GM19452 (cell line): Measurements from ENCODE around the gene TRPM3.

ENCODE experiments used
- ATAC-seq: cut with Tn5 transposase; IDR thresholded peaks from one replicate; pipeline ENCODE4 v1.9.1; 2021; ENCODE audit not compliant: unreplicated experiment

TRPM3 gene

DNA sequence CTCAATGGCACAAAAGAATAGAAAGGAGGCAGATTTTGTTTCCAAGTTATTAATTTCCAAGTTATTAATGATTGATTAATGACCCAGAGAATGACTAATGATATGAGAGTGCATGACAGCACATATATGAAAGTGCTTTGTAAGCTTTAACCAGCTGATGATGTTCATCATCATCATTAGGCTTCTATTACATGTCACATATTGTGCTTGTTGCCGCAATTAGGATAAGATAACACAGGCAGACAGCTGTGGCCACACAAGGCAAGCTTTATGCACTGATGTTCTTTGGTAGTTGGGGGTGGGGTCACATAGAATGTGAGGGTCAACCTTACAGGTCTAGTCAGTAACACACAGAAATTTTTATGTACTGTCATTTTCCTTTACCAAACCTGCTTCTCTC lies 219.7 kb downstream of the TRPM3 start:
- ATAC-seq = no peak

DNA sequence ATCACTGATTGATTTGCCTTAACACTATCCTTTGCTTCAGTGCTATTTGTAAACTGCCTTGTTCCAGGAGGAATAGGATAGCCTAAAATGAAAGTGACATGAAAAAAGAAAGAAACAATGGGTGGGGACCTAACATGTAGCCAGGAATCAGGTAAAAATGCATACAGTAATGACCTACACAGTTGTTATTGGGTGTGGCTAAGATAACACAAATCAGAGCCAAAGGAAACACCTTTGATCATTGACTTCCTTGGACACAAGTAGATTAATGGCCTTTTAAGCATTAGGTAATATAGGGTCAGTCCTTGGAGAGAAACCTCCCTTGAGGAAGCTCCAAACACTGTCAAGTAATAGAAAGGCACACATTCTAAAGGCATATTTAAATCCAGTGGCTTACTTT lies 220.4 kb downstream of the TRPM3 start:
- ATAC-seq = no peak

DNA sequence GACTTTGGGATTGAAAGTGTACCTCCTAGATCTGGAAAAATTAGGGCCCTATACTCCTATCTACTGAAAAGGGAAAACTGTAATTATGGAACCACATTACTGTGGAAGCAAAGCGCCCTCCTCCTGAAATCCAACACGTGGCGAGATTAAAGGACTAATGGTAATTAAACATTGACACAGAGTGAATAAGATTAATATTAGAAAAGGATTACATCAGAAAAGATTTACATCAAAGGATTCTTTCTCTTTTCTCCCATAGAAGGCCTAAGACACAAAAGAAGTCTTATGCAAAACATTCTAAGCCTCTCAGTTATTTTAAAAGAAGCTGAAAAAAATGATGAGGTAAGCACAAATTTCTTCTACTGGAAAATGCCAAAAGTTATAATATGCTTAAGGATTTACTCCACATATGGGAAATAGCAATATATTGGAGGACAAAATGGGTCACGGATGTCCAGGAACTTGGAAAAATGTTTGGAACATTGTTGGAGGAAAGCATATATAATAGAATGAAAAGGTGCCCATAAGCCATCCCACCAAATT lies 227.8 kb downstream of the TRPM3 start:
- ATAC-seq = no peak

DNA sequence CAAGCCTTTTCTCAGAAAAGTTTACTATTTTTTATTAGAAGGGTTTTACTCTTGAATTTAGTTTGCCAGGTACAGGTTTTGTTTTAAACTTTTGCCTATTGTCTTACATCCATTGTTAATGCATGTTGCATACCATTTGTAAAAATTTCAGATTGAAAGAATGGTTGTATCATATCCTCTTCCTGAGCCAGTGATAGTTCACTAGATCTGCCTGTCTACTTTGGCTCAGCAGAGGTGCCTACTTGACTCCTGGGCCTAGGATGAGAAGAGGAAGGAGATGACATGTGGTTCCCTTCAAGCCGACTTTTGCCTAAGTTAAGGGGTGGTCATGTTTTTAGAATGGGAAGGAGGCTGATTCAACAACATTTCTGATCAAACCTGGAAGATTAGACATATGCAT lies 232.9 kb downstream of the TRPM3 start:
- no peak for ATAC-seq

DNA sequence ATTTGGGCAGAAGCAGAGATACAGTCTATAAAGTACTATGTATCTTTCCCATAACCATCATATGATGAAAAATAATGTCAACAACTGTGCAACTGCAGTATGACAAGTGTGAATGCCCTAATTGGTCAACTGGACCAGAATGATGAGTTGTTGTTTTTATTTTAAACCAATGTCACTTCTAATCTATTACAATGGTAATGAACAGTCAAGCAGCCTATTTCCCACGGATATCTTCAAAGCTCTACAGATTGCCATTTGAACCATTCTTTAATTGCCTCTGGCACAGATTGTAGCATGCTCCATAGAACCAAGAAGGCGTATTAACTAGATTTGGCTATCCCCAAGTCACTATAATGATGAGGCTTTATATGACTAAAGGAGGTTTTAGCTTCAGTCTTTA lies 233.6 kb downstream of the TRPM3 start:
- no peak for ATAC-seq

DNA sequence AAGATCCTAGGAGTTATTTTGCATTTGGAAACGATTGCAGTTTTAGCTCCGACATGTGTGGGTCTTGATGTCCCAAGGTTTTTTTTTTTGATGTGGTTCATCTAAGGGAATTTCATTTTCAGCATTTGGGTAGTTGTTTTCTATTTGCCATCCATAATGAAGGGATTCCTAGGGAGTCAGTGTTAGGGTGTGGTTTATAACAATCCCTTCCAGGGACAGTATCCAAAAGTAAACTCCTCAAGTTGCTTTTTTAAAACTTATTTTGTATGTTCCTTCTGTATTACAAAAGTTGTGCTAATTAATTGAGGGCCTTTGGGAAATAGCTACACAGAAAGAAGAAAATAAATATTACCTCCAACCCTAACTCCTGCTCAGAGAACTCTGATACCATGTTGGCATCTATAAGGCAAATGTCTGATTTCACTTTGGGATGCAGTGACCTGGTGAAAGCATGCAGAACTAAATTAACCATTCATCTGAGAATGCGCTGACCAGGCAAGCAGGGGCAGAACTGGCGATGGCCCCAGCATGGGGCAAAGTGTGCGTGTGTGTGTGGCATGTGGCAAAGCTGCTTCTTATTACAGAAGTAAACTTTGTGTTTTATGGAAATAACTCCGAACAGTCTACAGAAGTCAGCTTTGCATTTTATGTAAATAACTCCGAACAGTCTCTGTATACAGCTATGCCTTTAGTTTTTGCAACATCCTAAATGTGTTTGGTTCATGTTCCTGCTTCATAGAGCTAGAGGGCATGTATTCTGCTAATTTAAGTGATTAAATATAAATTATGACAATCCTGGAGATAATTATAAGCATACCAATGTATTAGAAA lies 237.2 kb downstream of the TRPM3 start:
- no peak for ATAC-seq

DNA sequence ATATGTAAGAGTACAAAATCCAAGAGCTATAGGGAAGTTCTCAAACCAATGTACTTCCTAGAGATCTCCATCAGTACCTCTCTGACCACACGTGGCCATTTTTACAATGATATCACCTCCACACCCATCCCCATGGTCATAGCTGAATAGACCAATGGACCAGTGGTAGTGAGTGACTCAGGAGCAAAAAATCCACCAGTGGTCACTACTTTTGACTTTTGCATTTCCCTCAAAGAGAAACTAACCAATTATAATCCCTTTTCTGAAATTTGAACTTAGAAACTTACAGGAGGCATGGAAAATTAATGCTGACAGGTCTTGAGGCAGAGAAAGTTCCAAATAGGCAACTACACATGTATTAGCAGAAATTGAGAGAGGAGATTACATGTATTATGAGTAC lies 238.4 kb downstream of the TRPM3 start:
- no peak for ATAC-seq

DNA sequence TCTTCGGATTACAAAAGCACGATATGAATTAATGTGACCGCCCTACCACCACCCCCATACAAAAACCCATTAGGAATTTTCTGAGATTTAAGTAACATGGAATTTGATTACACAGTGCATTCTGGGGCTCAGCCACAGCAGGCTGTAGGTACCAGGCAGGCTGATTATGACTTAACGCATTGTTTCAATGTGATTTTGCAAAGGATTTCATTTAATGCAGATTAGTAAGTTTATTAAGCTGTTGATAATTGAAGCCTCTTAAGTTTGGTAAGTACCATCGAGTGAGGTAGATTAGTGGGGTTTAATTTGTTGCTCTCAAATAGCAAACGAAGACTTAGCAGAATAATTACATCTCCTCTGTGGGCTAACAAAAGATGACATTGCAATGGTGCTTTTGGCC lies 240.1 kb downstream of the TRPM3 start:
- ATAC-seq = no peak

DNA sequence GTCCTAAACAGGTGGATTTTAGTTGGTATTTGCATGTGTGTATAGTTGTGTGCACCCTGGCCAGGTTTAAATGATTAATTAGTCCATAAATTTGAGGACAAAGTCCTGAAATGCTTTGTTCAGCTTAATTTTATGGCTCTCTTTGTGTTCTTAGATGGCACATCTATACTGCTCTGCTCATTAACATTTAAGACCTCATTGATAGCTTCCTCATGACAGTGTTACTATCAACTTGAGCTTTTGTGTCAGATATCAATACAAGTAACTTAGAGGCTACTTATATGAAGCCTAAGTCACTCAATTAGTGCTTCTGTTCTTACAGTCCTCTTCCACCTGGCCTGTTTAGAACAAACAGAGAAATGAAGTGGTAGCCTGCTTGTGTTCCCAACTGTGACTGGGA lies 240.9 kb downstream of the TRPM3 start:
- ATAC-seq = no peak

DNA sequence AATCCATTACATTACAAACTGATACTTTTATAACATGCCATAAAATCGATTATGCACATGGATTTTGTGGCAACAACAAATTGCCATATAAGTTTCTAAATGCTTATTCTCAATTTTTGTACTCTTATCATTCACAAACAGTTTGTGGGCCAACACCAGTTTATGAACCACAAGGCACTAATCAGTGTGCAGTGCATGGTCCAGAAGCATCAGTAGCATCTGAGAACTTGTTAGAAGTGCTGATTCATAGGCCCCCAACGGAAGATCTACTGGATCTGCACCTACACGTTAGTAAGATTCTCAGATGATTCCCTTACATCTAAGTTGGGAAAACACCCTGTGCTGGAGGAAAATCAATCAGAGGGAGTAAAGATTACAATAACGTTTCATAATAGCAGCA lies 242.8 kb downstream of the TRPM3 start:
- no peak for ATAC-seq

DNA sequence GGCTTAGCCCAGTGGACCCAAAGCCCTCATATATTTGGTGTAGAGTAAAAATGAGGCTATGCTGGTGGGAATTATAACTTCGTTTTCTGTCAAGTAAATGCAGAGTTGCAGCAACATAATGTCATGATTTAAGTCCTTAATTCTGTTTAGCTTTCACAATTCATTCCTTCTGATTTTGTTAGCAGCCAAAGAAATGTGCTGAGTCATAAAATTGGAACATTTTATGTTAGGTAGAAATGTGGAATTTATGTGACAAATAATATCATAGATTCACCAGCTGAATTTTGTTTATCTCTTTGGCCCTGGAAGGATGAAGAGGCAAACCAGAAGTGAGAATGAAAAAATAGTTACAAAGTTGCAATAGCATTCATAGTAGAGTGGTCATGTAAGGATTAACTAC lies 247.0 kb downstream of the TRPM3 start:
- ATAC-seq = no peak

DNA sequence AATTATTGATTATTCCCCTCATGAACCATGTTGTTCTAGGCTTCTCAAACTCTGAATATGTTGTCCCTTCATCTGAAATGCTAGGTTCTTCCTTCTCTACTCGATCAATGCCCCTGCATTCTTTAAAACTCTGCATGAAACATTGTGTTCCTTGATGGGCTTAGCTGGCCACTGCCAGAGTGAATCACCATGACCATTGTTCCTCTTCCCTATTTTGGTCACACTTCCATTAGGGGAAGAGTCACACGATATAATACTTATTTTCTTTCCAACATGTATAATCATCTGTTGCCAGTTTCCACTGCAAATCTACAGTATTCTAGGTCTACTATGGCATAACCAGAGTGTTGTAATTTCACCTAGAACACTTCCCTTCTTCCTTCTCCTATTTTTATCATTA lies 247.9 kb downstream of the TRPM3 start:
- ATAC-seq = no peak

DNA sequence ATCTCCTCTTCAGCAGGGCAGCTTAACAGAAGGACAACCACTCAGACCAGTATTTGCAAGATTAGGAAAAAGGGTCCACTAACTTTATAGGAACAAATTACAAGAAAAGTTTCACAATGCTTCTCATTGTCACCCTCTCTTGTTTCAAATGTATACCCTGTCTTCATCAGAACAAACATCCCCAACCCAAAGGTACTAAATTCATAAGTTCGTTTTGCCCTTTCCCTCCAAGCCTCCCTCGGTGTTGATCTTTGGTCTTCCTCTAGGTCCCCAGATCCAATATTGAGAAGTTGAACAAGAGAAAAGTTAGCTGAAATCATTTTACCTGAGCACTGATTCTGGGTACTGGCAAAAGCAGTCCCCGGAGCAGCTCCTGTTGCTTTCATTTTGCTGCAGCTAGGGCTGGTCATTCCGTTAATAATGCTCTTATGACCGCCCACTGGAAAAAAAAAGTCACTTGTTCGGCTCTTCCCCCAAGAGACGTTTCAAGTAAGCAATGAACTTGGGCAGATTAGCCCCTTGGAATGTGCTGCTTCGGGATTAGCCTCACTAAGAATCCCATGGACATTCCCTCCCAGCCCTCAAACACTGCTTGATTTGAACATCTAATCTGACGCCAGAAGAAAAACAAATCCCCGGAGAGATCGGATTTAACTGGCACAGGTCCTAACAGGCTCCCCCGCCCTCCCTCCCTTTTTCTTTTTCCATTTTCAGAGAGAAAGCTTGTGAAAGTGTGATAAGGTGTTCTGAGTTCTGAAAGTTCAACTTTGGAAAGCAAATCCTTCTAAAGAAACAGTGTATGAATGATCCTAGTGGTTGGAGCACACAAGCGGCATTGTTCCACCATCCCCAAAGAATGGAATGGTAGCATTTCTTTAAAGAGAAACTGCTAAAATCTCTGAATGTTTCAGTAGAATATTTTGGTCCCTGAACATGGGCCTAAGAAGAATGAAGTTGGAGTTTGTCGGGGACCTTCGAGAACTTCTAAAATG lies 252.5 kb downstream of the TRPM3 start:
- no peak for ATAC-seq

DNA sequence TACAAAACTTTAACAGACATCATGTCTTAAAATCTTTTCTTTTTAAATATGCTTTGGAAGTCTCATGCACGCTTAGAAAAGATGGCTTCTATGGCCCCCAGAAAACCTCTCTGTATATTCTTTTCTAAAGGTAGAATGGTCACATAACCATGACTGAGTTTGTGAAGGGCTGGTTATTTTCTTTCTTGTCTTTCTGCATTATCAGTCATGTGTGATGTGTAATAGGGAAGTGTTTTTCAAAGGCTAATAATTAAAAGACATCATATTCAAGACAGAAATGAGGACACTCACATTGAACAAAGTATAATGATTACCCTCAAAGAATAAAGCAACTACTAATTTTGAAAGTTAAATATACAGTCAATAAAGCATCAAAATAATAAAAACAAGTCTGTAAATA lies 253.4 kb downstream of the TRPM3 start:
- ATAC-seq = no peak

DNA sequence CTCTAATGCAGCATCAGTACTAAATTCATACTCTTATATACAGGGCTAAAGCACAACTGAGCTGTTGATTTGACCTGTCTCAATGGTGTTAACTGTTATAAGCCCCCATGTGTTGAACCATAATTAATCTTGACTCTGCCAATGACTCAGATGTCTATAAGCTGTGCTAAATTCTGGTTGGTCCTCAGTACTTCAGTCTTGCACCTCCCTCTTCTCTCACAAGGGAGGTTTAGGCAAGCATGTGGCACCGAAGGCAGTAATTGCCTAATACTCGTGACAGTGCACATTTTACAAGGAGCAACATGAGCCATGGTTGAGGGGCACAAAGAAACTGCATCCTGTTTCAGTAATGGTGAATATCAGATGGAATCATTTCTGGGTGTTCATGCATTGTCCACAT lies 255.9 kb downstream of the TRPM3 start:
- no peak for ATAC-seq

DNA sequence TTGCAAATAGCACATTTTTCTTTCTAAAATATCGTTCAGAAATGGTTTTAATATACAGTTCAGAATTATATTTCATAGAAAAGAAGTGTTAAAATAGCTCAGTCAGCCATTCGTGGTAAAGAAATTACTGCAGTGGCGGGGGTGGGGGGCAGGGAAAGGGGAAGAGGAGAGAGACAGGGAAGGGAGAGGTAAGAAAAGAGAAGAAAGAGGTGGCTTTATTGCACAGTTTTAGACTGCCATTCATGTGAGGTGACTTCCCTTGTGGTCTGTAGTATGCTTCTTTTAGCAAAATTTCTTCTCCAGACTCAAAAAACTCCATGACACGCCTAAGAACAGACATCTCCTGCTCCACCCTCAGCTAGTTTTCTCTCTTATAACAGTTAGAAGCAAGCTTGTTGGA lies 259.6 kb downstream of the TRPM3 start:
- ATAC-seq = no peak

DNA sequence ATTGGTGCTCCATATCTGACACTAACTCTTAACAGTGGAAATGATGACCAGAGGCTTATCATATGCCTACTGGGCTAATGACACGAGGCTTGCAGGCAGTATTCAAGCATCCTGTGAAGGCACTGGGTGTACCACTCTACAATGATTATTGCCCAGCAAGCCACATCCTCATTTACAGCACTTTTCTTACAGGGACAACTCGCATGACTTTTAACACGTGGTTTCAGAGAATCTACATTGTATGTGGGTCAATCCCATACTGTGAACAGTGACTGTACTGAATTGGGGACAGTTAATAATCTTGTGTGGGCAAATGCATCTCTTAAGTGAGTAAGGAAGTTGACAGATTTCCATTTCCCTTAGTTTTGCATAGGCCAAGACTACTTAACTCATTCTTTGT lies 260.0 kb downstream of the TRPM3 start:
- ATAC-seq = no peak

DNA sequence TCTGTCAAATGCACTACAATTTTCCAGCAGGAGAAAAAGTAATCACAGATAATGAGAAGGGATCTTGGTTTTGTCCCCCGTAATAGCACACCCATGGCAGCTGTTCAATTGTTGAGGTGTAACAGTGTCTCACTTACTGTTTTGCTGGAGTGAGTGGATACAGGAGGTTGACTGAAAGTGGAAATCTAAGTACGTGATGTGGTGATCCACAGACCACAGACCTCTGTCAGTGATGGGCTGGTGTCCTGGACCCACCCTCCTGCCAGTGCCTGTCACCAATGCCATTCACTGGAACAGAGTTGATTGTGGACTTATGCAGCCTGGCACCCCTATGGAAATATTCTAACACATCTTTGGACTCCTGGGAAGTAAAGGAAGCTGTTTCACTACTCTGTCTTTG lies 261.7 kb downstream of the TRPM3 start:
- no peak for ATAC-seq

DNA sequence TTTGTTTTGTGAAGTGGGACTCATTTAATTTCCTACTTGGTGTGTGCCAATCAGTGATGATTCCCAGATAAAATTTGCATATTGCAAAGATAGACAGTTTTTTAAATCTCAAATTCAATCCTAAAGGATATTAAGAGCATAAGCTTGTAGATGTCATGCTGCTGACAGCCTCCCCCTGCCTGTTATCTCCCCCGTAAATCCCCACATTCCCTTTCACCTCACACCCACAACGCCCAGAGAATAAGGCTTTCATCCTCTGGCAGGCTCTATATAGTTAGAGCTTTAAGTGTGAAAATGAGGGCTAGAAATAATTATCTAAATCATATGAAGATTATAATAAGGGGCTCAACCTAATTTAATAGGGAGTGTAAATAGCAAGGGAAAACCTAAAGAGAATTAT lies 265.0 kb downstream of the TRPM3 start:
- ATAC-seq = no peak

DNA sequence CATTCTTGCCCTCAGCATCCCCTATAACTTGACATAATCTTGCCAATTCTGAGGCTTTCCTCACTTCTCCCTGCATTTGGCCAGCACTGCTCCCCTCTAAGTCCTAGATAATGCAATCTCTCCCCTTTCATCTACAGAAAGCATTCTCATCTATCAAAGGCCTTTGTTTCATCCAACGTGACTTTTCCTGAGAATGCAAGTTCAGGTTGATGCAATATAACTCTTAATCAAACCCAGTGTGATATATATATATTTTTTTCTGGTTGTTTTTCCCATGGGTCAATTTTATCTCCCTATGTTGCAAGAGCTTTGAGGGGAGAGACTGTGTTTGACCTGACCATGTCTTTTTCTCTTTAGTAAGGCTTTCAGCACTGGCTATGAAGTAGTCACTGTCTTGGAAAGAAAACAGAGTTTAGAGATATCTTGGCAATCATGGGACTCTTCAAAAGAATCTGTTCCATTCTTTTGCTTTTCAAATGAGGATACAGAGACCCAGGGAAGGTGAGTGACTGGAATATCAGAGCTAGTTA lies 268.6 kb downstream of the TRPM3 start:
- no peak for ATAC-seq

DNA sequence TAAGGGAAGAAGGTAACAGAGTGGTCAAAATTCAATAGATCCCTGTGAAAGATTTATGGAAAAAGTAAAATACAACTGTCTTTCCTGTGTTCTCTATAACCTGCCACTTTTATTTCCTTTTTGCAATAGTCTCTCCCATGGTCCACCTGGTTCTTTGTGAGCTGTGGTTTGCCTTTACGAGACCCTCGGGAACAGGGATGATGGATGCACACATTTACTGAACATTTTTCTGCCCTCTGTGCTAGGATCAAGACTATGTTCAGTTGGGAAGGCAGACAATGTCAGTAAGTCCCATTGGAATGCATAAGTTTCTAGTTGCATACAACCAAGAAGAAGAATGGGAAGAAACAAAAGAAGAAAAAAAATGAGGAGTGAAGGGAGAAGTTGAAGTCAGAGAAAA lies 281.2 kb downstream of the TRPM3 start:
- ATAC-seq = no peak

DNA sequence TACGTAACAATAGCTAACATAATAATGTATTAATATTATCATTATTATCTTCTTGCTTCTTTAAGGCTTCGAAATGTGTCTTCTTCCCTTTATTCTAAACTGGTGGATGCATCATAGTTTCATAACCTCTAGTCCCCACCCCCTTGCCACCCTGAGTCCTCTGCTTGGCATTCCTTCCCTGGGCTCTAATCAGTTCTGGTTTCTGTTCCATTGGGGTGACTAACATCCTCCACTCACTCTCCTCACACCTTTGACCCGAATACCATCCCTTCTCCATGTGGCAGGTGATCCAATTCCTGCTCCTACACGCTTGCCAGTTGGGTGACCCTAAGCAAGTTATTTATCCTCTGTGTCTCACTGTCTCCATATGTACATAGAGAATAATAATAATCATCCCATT lies 286.1 kb downstream of the TRPM3 start:
- no peak for ATAC-seq
